ENCODE results near the gene LCN6.

LCN6 gene

DNA sequence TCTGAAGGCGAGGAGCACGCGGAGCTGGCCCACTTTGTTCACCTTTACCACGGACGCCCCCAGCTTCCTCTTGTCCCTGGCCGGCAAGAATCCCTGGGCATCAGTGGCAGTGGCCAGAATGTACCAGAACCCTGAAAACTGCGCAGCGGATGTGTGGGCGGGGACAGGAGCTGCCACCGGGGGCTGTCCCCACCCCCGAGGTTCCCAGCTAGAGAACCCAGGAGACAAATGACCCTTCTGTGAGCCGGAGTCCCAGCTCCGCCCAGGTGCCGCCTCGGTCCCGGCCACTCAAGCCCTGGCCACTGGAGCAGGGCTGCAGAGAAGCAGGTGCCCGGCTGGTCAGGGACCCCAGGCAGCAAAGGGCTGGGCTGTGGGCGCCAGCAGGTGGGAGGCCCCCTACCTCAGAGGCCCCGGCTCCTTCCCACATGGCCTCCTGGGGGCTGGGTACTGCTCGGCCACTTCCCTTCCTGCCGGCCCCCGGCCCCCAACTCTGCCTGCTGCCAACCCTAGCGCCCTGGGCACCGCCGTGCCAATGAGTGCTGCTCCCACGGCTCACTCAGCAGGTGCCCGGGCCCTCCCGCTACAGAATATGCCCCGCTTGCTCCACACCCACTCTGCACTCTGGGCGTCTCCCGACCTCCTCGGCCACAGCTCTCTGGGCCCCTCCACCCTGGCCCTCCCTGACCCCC, 6.3 kb downstream of the LCN6 start:
- no peak for DNase-seq

DNA sequence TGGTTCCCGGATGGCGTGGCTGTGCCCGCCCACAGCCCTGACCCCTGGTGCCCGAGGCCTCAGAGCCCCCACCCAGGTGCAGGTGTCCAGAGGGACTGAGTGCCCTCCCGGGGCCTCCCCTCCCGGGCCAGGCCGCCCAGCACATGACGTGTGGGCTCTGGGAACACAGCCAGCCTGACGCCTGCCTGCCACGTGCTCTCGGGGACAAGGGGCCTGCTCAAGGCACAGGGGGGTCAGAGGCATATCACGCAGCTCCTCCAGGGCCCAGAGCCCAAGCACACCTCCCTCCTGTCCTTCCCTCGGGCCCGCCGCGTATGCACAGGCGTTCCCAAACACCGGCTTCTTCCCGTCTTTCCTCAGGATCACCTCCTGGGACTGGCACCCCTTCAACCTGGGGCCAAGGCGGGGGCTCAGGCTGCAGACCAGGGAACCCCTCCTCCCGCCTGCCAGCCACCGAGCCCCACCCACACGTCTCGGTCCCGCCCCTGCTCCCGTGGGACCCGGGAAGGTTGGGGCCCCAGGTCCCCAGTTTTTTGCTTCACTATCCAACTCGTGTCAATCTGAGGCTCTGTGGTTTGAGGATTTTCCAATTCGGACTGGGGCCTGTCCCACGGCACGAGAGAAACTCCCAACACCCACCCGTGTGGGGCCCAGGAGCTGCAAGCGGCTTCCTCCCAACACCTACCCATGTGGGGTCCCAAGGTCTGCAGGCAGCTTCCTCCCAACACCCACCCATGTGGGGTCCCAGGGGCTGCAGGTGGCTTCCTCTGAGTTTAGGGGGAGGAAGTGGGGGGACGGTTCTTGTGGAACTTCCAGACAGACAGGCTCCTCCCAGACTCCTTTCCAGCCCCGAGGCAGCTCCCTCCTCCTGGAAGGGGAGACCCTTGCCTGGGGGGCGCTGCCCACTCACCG, 7.1 kb downstream of the LCN6 start:
- DNase-seq: no peak

DNA sequence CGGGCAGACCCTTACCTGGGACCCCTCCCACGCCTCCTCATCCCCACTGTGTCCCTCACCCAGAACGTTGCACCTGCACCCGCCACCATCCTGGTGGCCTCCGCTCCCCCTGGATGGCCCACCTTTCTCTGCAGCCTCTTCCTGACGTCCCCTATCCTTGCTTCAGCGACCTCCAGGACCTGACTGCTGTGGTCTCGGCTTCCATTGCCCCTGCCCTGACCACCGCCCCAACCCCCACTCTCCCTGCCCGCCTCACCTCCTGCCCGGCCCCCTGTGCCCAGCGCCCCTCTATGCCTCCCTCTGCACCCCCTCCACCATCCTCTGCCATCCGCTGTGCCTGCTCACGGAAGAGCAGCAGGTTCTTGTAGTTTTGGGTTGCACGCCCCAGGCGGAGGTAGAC, 7.8 kb downstream of the LCN6 start:
- DNase-seq: no peak

DNA sequence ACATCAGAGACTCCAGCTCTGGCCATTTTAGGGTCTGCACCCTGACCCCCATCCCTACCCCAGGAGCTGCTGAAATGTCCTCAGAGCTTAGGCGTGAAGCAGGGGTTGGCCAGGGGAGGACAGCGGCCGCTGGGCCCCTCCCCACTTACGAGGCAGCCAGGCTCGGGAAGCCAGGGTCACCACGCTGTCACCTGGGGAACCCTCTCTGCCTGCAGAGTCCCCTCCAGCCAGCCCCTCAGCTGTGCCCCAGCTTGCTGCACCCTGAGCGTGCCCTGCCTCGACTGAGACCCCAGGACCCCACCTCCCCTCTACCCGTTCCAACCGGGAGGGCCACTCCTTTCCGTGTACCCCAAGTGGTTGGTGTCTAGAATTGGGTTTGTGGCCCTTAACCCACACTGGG, 8.3 kb downstream of the LCN6 start:
- no peak for DNase-seq

DNA sequence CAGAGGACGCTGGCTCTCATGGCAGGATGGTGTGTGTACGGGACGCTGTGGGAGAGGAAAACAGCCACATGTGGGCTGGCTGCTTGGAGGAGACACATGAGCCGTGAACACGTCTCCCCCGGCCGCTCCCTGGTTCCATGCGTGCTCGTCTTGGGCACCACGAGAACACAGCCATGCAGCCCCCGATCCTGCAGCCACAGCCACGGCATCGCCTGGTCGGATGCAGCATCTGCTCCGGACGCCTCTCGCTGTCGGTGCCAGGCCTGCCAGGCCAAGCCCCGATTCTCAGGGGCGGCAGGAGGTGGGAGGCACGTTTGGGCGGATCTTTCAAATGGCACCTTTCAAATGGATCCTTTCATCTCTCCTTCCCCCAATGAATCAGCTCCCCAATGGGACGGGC, 8.8 kb downstream of the LCN6 start:
- no peak for DNase-seq

DNA sequence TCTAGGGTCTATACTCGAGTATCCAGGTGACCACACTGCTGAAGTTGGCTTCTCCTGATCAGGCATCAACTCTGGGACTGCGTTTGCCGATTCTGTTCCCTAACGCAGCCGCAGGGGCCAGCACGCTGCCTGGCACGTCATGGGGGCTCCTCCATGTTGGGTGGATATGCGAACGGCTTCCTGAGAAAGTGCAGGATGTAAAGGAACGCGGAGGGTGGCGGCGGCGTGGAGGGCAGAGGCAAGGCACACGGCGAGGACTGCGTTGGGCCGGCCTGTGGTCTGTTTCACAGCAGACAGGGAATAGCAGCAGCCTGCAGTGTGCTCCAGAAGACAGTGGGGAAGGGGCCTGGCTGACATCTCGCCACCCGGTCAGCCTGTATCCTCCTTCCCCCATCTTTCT, 9.4 kb downstream of the LCN6 start:
- DNase-seq: no peak

DNA sequence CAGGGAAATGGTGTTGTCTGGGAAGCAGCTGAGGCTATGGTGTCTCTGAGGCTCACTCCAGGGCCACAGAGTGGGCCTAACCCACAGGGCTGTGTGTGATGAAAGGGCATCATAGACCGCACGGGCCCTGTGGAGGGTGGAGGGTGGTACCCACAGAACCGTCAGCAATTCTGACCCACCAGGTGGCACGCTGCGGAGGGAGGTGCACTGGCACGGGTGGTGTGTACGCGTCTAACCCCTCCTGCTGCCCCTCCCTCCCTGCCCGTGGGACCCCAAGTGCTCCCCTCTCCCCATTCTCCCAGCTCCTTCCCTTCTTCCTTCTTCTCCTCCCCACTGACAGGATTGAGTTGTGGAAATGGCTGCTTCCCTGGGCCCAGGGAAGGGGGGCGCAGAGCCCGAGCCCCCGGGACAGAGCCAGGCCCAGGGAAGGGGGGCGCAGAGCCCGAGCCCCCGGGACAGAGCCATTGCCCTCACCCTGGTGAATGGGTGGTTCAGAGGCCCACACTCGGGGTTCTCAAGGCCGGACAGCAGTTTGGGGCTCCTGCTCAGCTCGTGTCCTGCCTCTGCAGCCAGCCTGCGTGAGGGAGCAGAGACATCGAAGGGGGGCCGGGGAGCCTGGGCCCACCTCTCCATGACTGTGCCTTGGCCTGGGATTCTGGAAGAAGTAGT, 12.4 kb downstream of the LCN6 start:
- DNase-seq: no peak

- no peak for DNase-seq
These were observed 13.4 kb downstream of the LCN6 start for GRCh38 chr9:136734837-136735496.

GRCh38 chr9:136733611-136734010, 14.7 kb downstream of the LCN6 start:
- DNase-seq: no peak

- DNase-seq: no peak
These were observed 15.7 kb downstream of the LCN6 start for GRCh38 chr9:136732444-136733178.

DNA sequence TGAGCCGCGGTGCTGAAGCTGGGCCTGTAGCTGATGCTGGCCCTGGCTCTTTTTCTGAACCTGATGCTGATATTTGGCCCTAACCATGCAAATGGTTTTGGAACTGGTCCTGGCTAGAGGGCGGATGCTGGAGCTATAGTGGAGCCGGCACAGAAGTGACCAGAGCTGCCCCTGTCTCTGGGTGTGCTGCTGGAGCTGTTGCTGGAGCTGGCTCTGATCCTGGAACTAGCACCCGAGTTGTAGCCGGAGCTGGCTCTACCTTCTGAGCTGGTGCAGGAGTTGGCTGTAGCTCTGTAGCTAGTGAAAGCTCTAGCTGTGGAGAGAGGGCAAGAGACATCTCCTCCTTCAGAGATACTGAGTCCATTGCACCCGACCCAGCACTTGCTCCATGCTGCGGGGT, 18.4 kb downstream of the LCN6 start:
- DNase-seq: no peak

DNA sequence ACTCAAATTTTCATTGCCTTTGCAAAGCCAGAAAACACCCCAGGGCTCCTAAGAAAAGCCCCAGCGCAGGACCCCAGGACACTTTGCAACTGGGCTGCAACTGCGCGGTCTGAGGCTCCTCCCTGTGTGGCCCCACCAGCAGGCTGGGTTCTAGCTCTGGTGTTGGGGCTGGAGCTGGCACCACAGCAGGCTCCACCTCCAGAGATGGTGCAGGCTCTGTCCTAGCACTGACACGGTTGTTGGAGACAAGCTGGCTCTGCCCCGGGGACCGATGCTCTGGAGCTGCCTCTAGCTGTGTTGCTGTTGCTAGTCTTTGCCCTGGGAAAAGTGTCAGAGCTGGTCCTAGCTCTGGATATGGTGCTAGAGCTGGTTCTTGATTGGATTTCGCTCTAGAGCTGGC, 19.2 kb downstream of the LCN6 start:
- no peak for DNase-seq

DNA sequence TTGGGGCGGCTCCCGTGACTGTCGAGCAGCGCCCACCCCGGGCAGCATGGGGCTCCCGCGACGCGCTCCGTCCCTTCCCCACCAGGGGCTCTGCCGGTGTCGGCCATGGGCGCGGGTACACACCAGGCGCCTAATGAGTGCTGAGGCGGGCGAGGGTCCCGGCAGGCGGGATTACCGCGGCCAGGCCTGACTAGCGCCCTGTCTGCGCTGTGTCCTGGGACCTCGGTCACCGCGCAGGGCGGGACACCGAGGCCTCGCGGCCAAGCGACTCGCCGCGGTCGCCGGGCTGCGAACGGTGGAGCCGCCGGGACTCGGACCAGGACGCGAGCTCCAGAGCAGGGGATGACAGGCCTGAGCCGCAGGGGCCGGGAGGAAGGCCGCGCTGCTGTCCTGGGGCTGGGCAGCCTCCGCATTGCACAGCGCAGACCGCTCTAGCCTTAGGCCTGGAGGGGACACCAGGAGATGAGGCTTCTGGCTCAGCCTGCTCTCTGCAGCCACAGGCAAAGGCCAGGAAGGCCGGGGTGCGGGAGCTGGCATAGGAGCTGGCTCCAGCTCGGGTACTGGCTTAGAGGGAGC, 19.7 kb downstream of the LCN6 start:
- DNase-seq: no peak

GRCh38 chr9:136728080-136728547, 20.2 kb downstream of the LCN6 start:
- peak; percentile 67 for DNase-seq

DNA sequence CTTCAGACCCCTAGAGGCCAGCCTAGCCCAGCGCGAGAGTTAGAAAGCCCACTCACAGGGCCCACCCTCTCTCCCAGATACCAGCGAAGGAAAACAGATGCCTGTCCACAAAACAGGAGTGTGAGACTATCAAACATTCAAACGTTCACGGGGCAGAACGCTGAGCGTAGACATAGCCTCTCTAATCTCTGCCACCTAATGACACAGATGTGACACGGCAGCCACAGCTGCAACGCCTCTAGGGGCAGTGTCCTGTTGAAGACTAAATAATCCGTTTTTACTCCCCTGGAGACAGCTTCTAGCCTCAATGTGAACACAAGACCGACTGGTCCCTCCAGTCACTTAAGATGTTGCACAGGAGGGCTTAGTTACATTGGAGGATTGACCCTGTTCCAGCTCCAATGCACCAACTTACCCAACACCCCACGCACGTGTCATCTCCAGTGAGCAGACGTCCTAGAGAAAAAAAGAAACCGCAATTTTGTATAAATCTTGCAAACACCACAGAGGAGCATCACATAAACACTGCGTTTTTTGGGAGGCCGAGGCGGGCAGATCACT, 21.6 kb downstream of the LCN6 start:
- DNase-seq: no peak

DNA sequence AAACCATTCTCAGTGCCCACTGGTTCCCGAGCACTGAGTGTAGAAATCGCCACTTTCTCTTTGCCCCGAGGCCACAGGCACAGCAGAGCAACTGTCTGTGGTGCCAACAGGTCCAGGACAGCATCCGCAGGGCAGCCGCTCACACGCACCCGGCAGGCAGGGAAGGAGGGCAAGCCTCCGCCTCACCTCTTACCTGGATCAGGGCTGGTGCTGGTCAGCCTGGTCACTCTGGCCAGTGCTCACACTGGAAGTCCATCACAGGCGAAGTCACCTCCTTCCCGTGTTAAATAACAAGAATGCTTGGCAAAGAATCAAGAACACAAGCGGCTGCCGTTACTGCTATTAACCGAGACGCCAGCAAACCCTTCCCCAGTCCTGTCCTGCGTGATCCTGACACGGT, 22.2 kb downstream of the LCN6 start:
- DNase-seq: no peak

DNA sequence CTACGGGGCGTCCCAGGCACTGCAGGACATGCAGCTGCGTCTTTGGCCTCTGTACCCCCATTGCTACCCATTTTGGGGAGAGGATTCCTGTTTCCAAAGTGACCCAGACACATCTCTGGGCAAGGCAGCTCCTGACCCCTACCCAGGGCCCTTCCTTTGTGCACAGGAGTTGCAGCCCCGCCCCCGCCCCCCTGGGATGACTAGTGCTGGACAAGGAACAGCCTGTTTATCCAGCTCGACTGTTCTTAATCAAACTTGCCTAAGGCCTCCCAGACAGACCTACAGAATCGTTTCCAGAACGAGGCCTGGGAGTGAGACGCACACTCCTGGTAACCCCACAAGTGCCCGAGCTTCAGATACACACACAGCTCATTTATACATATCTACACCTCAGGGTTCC, 22.7 kb downstream of the LCN6 start:
- no peak for DNase-seq

- no peak for DNase-seq
These were observed 23.6 kb downstream of the LCN6 start for GRCh38 chr9:136724772-136725171.

DNA sequence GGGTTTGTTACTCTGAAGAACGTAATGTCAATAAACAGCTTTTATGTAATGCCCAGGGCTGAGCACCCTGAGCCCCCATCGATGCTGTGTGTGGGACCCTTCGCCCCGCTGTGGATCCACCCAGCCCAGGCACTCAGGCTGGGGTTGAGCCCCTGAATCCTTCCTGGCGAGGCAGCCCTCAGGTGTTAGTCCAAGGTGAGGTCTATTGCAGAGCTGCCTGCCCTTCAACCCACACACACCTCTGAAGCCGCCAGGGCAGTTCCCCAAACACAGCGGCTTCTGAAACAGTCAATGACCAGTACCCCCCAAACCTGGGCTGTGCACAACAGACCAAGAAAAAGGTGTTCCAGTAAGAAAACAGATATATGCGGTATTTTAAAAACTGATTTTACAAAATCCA, 24.3 kb downstream of the LCN6 start:
- no peak for DNase-seq

GRCh38 chr9:136723362-136723976, 24.9 kb downstream of the LCN6 start:
- DNase-seq: no peak

GRCh38 chr9:136722969-136723356, 25.4 kb downstream of the LCN6 start:
- DNase-seq: no peak

Measured in NCI-H510A treated with DMSO at 0.1 percent for 48 hours (cell line).